SIG-M5 treated with dmso at 0.1 percent for 504 hours (cell line): ENCODE measurements around the gene ABO.
"Not testable (repeated sequence)": the region's sequence is repeated elsewhere in the genome, so short reads cannot be mapped to it uniquely, and the experiment has no call there.

Experiments
- DNase-seq: peaks from one replicate; lab custom pipeline; 2025; ENCODE audit not compliant: unreplicated experiment; lab: John Stamatoyannopoulos, UW

ABO gene

DNA sequence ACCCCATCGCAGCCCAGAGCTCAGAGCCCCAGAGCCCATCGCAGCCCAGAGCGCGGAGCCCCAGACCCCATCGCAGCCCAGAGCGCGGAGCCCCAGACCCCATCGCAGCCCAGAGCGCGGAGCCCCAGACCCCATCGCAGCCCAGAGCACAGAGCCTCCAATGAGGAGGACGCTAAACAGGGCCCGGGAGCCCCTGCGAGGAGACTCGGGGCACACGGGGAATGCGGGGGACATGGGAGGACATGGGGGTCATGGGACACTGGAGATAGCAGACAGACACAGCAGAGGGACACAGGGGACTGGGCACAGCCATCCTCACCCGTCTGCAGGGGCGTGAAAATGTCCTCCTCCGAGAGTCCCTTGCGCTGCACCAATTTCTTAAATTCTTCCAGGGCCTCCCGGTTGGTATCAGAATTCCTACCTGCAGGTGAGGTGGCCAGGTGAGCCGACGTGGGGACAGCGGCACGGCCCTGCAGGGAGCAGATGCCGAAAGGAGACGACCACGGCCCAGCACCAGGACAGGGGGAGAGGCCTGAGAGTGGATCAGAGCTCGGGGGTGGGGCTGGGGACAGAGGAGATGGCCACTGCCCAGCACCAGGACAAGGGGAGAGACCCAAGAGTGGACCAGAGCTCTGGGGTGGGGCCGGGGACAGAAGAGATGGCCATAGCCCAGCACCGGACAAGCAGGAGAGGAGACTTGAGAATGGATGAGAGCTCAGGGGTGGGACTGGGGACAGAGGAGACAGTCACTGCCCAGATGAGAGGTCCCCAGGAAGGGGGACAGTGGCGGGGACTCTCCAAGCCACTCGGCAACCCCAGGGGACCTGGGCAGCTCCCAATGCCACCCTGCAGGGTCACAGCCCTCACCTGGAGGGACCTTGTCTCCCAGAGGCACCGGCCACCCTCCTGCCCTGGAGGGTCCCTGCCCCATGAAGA, 68.7 kb downstream of the ABO start:
- DNase-seq, result no peak

DNA sequence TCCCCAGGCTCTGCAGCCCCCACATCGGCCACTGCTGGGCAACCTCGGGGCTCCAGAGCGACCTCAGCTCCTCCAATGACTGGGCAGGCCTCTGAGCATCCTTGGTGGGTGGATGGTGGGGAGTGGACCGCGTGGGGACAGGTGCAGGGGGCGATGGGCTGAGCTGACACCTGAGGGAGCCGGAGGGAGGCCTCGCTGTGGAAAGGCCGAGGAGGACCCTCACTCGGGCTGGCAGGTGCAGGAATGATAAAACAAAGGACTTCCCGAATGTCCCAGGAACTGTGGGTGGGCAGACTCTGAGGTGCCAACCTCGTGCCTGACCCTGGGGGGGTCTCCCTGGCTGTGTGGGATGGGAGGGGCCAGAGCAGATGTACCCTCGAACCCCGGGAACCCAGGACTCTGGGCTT, 69.5 kb downstream of the ABO start:
- not testable (repeated sequence) for DNase-seq
